CD4-positive, CD25-positive, alpha-beta regulatory T cell (primary cell): ENCODE results near the gene DNAJC30. TPM values are rescaled to one million over a fixed set of nuclear protein-coding genes. Genes with fewer than 3 reads are reported as not detected.
A peak's percentile ranks its signal among the peaks of the same experiment; 100 is the strongest.

ENCODE experiments used
- ATAC-seq, 2 donors: fragments of 150-1000 bp; cut with Tn5 transposase; one replicate each; pipeline ENCODE4 v1.10.0; 2021; ENCODE audit warnings: low read depth in 2 of 2, moderate number of reproducible peaks in 2 of 2, moderate library complexity in 1 of 2
- DNase-seq, 3 donors: peaks; one replicate each; pipeline versions ENCODE4 v3.0.0 to v3.0.0-alpha.2; 2012 to 2022; ENCODE audit warnings: mixed read lengths in 1 of 3
- H3K27ac ChIP-seq: one replicate; pipeline ENCODE4 v1.7.0; 2013; ENCODE audit warnings: mild to moderate bottlenecking, low read length; ENCODE audit not compliant: insufficient read depth, poor library complexity, severe bottlenecking
- H3K27me3 ChIP-seq: one replicate; pipeline ENCODE4 v1.7.0; 2013; ENCODE audit warnings: low read length; ENCODE audit not compliant: control insufficient read depth, insufficient read depth
- H3K36me3 ChIP-seq: one replicate; pipeline ENCODE4 v1.7.0; 2013; ENCODE audit warnings: mild to moderate bottlenecking, low read length, moderate library complexity; ENCODE audit not compliant: control insufficient read depth, insufficient read depth
- H3K4me1 ChIP-seq: 2 replicates; pipeline ENCODE4 v1.7.0; 2013; ENCODE audit warnings: mild to moderate bottlenecking, low read length; ENCODE audit not compliant: insufficient read depth, control insufficient read depth, poor library complexity, severe bottlenecking
- H3K4me3 ChIP-seq: one replicate; pipeline ENCODE4 v1.7.0; 2013; ENCODE audit warnings: low read depth, mild to moderate bottlenecking, low read length, moderate library complexity
- H3K9me3 ChIP-seq, 2 experiments: 1 replicate in 1 of 2; 2 replicates in 1 of 2; pipeline ENCODE4 v1.7.0; 2013; ENCODE audit warnings: low read length in 2 of 2, mild to moderate bottlenecking in 1 of 2, moderate library complexity in 1 of 2; ENCODE audit not compliant: control insufficient read depth in 2 of 2
- H3K27ac Mint-ChIP-seq, 3 donors: one replicate each; pipeline ENCODE4 v1.8.0; 2020 to 2022; ENCODE audit warnings: mild to moderate bottlenecking in 3 of 3, mixed read lengths in 3 of 3, moderate library complexity in 2 of 3
- H3K27me3 Mint-ChIP-seq: one replicate; pipeline ENCODE4 v1.8.0; 2022; ENCODE audit warnings: mild to moderate bottlenecking, mixed read lengths
- H3K36me3 Mint-ChIP-seq: one replicate; pipeline ENCODE4 v1.8.0; 2020; ENCODE audit warnings: mixed read lengths
- H3K4me1 Mint-ChIP-seq, 4 donors: one replicate each; pipeline ENCODE4 v1.8.0; 2020 to 2022; ENCODE audit warnings: mixed read lengths in 4 of 4, mild to moderate bottlenecking in 1 of 4
- H3K4me3 Mint-ChIP-seq, 4 donors: one replicate each; pipeline ENCODE4 v1.8.0; 2020 to 2022; ENCODE audit warnings: mild to moderate bottlenecking in 4 of 4, mixed read lengths in 4 of 4, moderate library complexity in 3 of 4
- H3K9me3 Mint-ChIP-seq, 7 donors: one replicate each; pipeline ENCODE4 v1.8.0; 2020 to 2022; ENCODE audit warnings: mixed read lengths in 7 of 7, mild to moderate bottlenecking in 3 of 7, moderate library complexity in 2 of 7
- polyA plus RNA-seq, 4 donors: library from polyadenylated mRNA; unstranded; fragments of 300-500 nt; fragmentation: Illumina TruSeq; gene quantifications; one replicate each; pipeline ENCODE4 v1.2.3, GENCODE V29; 2021
- total RNA-seq: library from RNA; stranded (reverse); gene quantifications from one replicate; pipeline ENCODE4 v1.2.3, GENCODE V29; 2022

DNAJC30 gene
- total and polyA plus RNA-seq, 5 donors from 2014 or later, result 10.0 to 14.4 (median 12.7) TPM

DNA sequence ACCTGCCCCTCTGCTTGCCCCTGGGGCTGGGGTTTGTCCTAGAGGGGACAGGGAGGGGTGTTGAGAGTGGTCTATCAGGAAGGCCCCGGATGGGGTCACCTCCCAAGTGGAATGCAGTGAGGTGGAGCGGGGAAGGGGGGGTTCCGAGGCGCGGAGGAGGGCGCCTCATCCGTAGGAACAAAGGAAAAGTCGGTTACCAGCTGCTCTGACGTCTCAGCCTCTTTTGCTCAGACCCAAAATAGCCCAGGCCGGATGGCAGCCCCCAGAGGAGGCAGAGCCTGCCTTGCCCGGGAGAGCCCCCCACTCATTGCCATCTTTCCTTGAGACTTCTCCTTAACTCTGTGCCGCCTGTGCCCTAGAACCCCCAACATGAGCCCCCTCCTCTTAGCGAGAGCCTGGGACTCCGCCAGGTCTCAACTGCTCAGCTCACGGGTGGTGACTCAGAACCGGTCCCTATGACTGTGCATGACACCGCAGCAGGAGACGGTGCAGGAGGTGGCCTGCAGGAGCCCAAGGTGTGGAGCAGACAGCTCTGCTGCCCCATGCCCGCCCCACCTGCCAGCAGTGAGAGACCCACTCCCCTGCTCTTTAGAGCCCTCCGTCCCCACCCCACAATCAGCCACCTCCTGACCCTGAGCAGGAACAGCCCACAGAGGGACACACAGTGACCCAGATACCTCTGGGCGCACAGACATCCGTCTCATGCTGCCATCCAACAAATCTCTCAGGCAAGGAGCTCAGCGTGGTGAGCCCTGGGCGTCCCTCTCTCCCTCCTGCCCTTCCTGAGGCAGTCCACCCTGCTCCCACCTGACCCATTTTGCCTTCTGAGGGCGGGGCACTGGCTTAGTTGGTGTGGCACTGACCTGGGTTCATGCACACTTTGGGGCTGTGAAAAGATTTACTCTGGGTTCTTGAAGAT, 23.1 kb upstream of the DNAJC30 start:
- no peak overlapping the region for H3K4me3 ChIP-seq
- ATAC-seq (peak; percentile 36 to 38), DNase-seq (no peak)
- Mint-ChIP-seq H3K27ac (peak overlapping the region in 2 of 3 donors; percentile 35 to 67), H3K36me3 (peaks cover 8% of the 10 kb centered on the region), H3K4me3 (peak overlapping the region in 1 of 4 donors; percentile 65), H3K27me3 (no peaks in the 10 kb centered on the region), H3K4me1 (peaks cover 0 to 20% (median 3%) of the 10 kb centered on the region in 4 donors), H3K9me3 (no peaks in the 10 kb centered on the region)
- no peak overlapping the region for H3K27ac ChIP-seq
- H3K27me3 ChIP-seq, result no peaks in the 10 kb centered on the region
- H3K36me3 ChIP-seq, result peaks cover 3% of the 10 kb centered on the region
- no peaks in the 10 kb centered on the region for H3K9me3 ChIP-seq
- peaks cover 10% of the 10 kb centered on the region for H3K4me1 ChIP-seq

DNA sequence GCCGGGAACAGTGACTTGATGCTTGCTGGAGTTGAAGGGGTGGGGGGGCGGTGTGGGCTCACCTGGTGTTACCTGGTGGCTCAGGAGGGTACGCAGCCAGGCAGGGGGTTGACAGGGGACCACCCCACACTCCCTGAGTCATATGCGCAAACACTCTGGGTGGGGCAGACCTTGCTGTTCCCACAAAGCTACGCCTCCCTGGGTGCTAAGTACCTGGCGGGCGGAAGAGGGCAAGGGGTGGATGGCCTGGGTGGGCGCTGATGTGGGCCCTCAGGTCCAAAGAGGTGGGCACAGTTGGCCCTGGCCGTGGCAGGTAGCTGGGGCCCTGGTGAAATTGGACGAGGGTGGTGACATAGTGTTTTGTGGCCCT, 22.3 kb upstream of the DNAJC30 start:
- peaks cover 3% of the 10 kb centered on the region for H3K36me3 ChIP-seq
- H3K4me1 ChIP-seq, result peaks cover 10% of the 10 kb centered on the region
- Mint-ChIP-seq H3K36me3 (peaks cover 9% of the 10 kb centered on the region), H3K27ac (no peak overlapping the region), H3K4me3 (no peak overlapping the region), H3K9me3 (no peaks in the 10 kb centered on the region), H3K27me3 (no peaks in the 10 kb centered on the region), H3K4me1 (peaks cover 0 to 20% (median 3%) of the 10 kb centered on the region in 4 donors)
- no peak overlapping the region for H3K27ac ChIP-seq
- no peaks in the 10 kb centered on the region for H3K27me3 ChIP-seq
- H3K4me3 ChIP-seq, result no peak overlapping the region
- DNase-seq (no peak), ATAC-seq (no peak)
- H3K9me3 ChIP-seq, result no peaks in the 10 kb centered on the region

DNA sequence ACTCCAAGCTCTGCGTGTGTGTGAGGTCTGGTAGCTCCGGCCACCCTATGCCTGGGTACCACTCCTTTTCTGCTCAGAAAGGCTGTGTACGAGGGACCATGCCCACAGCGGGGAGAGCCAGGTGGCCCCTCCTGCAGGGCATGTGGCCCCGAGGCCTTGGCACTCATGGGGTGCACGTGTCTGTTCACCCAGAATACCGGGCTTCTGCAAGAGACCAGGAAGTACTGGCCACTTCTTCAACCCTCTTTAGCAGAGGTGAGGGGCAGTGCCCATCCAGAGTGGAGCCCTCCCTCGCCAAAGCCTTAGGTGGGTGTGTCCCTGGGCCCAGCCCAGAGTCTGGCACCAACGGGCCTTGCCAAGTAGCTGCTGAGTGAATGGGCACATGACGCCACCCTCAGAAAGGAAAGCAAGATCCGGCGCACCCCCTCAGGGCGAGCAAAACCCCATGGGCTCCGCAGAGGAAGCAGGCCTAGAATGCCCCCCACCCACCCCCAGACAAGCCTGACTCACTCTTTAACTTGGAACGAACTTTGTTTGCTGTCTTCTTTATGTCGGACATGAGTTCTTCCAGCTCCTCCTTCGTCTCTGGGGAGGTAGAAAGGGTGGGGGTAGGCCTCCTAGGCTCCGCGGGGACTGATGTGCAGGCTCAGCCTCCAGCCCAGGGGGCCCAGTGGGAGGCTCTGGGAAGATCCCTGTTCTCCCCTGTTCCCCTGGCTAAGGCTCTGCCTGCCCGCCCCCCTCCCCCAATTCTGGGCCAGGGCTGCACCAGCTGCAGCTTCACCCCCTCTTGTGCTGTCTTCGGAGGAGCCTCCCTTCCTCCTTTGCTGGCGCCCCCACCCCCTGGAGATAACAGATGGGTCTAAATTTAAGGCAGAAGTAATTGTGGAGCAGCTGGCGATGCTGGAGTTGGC, 21.6 kb upstream of the DNAJC30 start:
- Histone ChIP-seq H3K9me3 (no peaks in the 10 kb centered on the region), H3K4me3 (no peak overlapping the region), H3K4me1 (peaks cover 10% of the 10 kb centered on the region), H3K36me3 (peaks cover 3% of the 10 kb centered on the region), H3K27ac (no peak overlapping the region), H3K27me3 (no peaks in the 10 kb centered on the region)
- ATAC-seq (no peak), DNase-seq (no peak)
- H3K27me3 Mint-ChIP-seq, result no peaks in the 10 kb centered on the region
- H3K27ac Mint-ChIP-seq, result no peak overlapping the region
- H3K4me1 Mint-ChIP-seq, result peaks cover 0 to 20% (median 3%) of the 10 kb centered on the region in 4 donors
- H3K9me3 Mint-ChIP-seq, result no peaks in the 10 kb centered on the region
- H3K36me3 Mint-ChIP-seq, result peaks cover 9% of the 10 kb centered on the region
- no peak overlapping the region for H3K4me3 Mint-ChIP-seq

DNA sequence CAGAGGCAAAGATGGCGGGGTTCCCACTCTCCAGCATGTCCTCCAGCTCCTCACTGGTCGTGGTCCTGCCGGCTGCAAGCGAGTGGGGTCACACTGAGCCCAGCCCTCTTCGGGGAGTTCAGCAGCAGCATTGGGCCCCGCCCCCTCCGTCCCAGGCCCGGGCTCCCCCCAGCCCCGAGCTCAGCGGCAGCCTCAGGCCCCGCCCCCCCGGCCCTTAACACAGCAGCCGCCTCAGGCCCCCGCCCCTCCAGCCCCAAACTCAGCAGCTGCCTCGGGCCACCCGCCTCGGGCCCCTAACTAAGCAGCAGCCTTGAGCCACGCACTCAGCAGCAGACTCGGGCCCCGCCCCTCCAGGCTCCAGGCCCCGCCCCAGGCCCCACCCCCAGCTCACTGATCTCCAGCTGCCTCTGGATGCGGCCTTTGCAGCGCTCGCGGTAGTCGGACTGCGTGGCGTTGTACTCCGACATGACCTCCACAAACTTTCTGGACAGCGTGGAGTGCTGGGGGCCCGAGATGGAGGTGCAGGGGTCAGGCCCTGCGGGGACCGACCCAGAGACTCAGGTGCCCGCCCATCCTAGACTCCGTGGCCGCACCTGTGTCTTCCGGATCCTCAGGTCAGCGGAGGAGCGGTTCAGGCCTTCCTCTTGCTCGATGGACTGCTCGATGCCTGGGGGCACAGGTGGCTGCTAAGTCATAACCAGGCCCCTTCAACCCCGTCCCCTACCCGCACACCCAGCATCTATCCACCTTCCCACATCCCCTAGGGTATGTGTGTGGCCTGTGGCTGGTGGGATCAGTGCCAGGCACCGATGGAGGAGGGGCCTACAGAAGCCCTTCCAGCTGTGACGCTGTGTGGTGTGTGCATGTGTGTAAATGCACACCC, 20.7 kb upstream of the DNAJC30 start:
- Mint-ChIP-seq H3K27ac (no peak overlapping the region), H3K36me3 (peaks cover 9% of the 10 kb centered on the region), H3K4me1 (peaks cover 0 to 20% (median 3%) of the 10 kb centered on the region in 4 donors), H3K9me3 (no peaks in the 10 kb centered on the region), H3K27me3 (no peaks in the 10 kb centered on the region), H3K4me3 (peak overlapping the region in 2 of 4 donors; percentile 33 to 48)
- H3K4me3 ChIP-seq, result no peak overlapping the region
- H3K27me3 ChIP-seq, result no peaks in the 10 kb centered on the region
- no peaks in the 10 kb centered on the region for H3K9me3 ChIP-seq
- peaks cover 8% of the 10 kb centered on the region for H3K36me3 ChIP-seq
- H3K27ac ChIP-seq, result no peak overlapping the region
- DNase-seq, result peak; percentile 25 to 56 (median 32)
- ATAC-seq, result peak in 1 of 2 donors; percentile 35
- H3K4me1 ChIP-seq, result peaks cover 10% of the 10 kb centered on the region

DNA sequence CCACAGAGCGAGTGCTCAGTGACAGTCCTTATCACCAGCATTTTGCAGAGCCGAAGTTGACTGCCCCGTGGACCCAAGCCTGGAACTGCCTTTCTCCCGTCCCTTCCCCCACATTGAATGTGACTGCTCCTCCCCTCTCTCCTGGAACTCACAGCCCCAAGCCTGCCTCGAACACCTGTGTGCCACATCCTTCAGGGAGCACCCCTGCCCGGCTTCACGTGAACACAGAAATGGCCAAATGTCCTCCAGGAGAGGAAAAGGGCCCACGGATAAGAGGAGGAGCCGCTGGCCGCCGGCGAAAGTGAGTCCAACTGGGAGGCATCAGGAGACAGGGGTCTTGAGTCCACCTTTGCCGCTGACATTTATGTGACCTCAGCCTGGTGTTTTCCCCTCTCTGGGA, 20.0 kb upstream of the DNAJC30 start:
- no peak overlapping the region for H3K4me3 ChIP-seq
- H3K4me1 ChIP-seq, result peaks cover 10% of the 10 kb centered on the region
- H3K9me3 ChIP-seq, result no peaks in the 10 kb centered on the region
- no peaks in the 10 kb centered on the region for H3K27me3 ChIP-seq
- no peak overlapping the region for H3K27ac ChIP-seq
- peaks cover 14% of the 10 kb centered on the region for H3K36me3 Mint-ChIP-seq
- no peaks in the 10 kb centered on the region for H3K27me3 Mint-ChIP-seq
- peak overlapping the region in 2 of 4 donors; percentile 33 to 57 for H3K4me3 Mint-ChIP-seq
- ATAC-seq (no peak), DNase-seq (no peak)
- peaks cover 0 to 20% (median 3%) of the 10 kb centered on the region in 4 donors for H3K4me1 Mint-ChIP-seq
- H3K36me3 ChIP-seq, result peaks cover 15% of the 10 kb centered on the region
- no peaks in the 10 kb centered on the region for H3K9me3 Mint-ChIP-seq
- H3K27ac Mint-ChIP-seq, result no peak overlapping the region

GRCh38 chr7:73702665-73703064, 19.4 kb upstream of the DNAJC30 start:
- Histone ChIP-seq H3K4me3 (no peak overlapping the region), H3K9me3 (no peaks in the 10 kb centered on the region), H3K27me3 (no peaks in the 10 kb centered on the region), H3K4me1 (peaks cover 10% of the 10 kb centered on the region), H3K27ac (no peak overlapping the region), H3K36me3 (peaks cover 17% of the 10 kb centered on the region)
- Mint-ChIP-seq H3K27ac (no peak overlapping the region), H3K27me3 (no peaks in the 10 kb centered on the region), H3K4me1 (peaks cover 0 to 20% (median 3%) of the 10 kb centered on the region in 4 donors), H3K4me3 (no peak overlapping the region), H3K36me3 (peaks cover 14% of the 10 kb centered on the region), H3K9me3 (no peaks in the 10 kb centered on the region)
- DNase-seq (no peak), ATAC-seq (no peak)

DNA sequence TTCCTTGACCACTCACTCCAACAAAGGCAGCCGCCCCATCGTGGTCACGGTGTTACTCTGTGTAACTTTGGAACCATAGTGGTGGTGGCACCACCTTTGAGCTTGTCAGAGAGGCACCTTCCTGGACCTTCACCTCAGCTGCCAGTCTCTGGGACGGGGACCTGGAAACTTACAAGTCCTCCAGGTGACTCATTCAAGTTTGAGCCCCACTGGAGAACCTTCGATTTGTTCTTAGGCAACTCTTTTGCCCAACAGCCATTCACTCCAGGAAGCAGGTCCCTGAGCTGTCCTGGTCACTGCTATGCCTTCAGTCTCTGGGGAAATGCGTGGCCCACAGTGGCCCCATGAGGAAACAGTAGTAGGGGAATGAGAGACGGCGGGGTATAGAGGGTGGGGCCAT, 19.0 kb upstream of the DNAJC30 start:
- H3K27ac Mint-ChIP-seq, result no peak overlapping the region
- H3K9me3 Mint-ChIP-seq, result no peaks in the 10 kb centered on the region

More for the DNA sequence above, 19.0 kb upstream of the DNAJC30 start:
- no peak overlapping the region for H3K4me3 Mint-ChIP-seq
- Histone ChIP-seq H3K36me3 (peaks cover 19% of the 10 kb centered on the region), H3K27me3 (no peaks in the 10 kb centered on the region), H3K27ac (no peak overlapping the region), H3K9me3 (no peaks in the 10 kb centered on the region), H3K4me1 (peaks cover 8% of the 10 kb centered on the region), H3K4me3 (no peak overlapping the region)
- no peaks in the 10 kb centered on the region for H3K27me3 Mint-ChIP-seq
- H3K36me3 Mint-ChIP-seq, result peaks cover 16% of the 10 kb centered on the region
- ATAC-seq (no peak), DNase-seq (no peak)
- peaks cover 0 to 20% (median 3%) of the 10 kb centered on the region in 4 donors for H3K4me1 Mint-ChIP-seq
